ENCODE measurements around the gene PKP1. TPM values are rescaled to one million over a fixed set of nuclear protein-coding genes. Genes with fewer than 3 reads are reported as not detected.

Gene PKP1
- total RNA-seq, 1 donor from 2014 or later, result 0.09 TPM

- no peak for DNase-seq (ENCODE audit: low spot score)
These were observed 70.1 kb downstream of the PKP1 start for GRCh38 chr1:201353186-201353940.

GRCh38 chr1:201354151-201354900 lies 71.0 kb downstream of the PKP1 start:
- DNase-seq (ENCODE audit: low spot score), result no peak

GRCh38 chr1:201354901-201355295 lies 71.6 kb downstream of the PKP1 start:
- no peak for DNase-seq (ENCODE audit: low spot score)

- no peak for DNase-seq (ENCODE audit: low spot score)
These were observed 72.2 kb downstream of the PKP1 start for GRCh38 chr1:201355471-201355870.

- no peak for DNase-seq (ENCODE audit: low spot score)
These were observed 72.9 kb downstream of the PKP1 start for GRCh38 chr1:201356236-201356635.

- DNase-seq (ENCODE audit: low spot score), result no peak
These were observed 73.4 kb downstream of the PKP1 start for GRCh38 chr1:201356701-201357100.

GRCh38 chr1:201357211-201357610 lies 73.9 kb downstream of the PKP1 start:
- DNase-seq (ENCODE audit: low spot score), result no peak

- no peak for DNase-seq (ENCODE audit: low spot score)
These were observed 74.5 kb downstream of the PKP1 start for GRCh38 chr1:201357636-201358348.

- DNase-seq (ENCODE audit: low spot score), result no peak
These were observed 75.3 kb downstream of the PKP1 start for GRCh38 chr1:201358596-201358995.

GRCh38 chr1:201359031-201359872 lies 75.9 kb downstream of the PKP1 start:
- no peak for DNase-seq (ENCODE audit: low spot score)

GRCh38 chr1:201359873-201360210 lies 76.5 kb downstream of the PKP1 start:
- DNase-seq (ENCODE audit: low spot score), result no peak

- no peak for DNase-seq (ENCODE audit: low spot score)
These were observed 77.2 kb downstream of the PKP1 start for GRCh38 chr1:201360486-201360885.

- no peak for DNase-seq (ENCODE audit: low spot score)
These were observed 77.8 kb downstream of the PKP1 start for GRCh38 chr1:201360901-201361651.

GRCh38 chr1:201361652-201362504 lies 78.6 kb downstream of the PKP1 start:
- no peak for DNase-seq (ENCODE audit: low spot score)

- no peak for DNase-seq (ENCODE audit: low spot score)
These were observed 79.6 kb downstream of the PKP1 start for GRCh38 chr1:201362906-201363305.

- no peak for DNase-seq (ENCODE audit: low spot score)
These were observed 80.2 kb downstream of the PKP1 start for GRCh38 chr1:201363467-201363866.

GRCh38 chr1:201364808-201365105 lies 81.5 kb downstream of the PKP1 start:
- no peak for DNase-seq (ENCODE audit: low spot score)

GRCh38 chr1:201365251-201365650 lies 81.9 kb downstream of the PKP1 start:
- no peak for DNase-seq (ENCODE audit: low spot score)

GRCh38 chr1:201366696-201367095 lies 83.4 kb downstream of the PKP1 start:
- DNase-seq (ENCODE audit: low spot score), result no peak

GRCh38 chr1:201369209-201369608 lies 85.9 kb downstream of the PKP1 start:
- DNase-seq (ENCODE audit: low spot score), result no peak

All from mucosa of gallbladder (tissue), 1 donor.